Nucleus accumbens (tissue), 56 donors: ENCODE measurements around the gene MTFP1.
"Not testable (repeated sequence)": the region's sequence is repeated elsewhere in the genome, so short reads cannot be mapped to it uniquely, and the experiment has no call there.

Source experiments
- DNase-seq, 56 donors: peaks; one replicate each; lab custom pipeline; 2025; lab: John Stamatoyannopoulos, UW

The MTFP1 gene

DNA sequence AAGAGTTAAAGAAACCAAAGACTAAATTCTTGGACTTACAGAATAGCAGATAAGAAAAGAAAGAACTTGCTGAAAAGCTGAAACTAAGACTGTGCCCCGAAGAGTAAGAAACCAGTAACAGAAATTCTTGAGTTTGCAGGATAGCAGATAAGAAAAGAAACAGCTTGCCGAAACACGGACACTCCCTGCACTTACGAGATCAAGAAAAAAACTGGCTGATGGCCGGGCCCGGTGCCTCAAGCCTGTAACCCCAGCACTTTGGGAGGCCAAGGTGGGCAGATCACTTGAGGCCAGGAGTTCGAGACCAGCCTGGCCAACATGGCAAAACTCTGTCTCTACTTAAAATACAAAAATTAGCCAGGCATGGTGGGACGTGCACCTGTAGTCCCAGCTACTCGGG is 25.9 kb downstream of the MTFP1 start:
- DNase-seq: not testable (repeated sequence)

- no peak for DNase-seq
Measured at GRCh38 chr22:30452861-30453260, 27.3 kb downstream of the MTFP1 start.

GRCh38 chr22:30453731-30454510 is 28.4 kb downstream of the MTFP1 start:
- peak in 6 of 56 donors; percentile 4 to 41 (median 8) for DNase-seq

DNA sequence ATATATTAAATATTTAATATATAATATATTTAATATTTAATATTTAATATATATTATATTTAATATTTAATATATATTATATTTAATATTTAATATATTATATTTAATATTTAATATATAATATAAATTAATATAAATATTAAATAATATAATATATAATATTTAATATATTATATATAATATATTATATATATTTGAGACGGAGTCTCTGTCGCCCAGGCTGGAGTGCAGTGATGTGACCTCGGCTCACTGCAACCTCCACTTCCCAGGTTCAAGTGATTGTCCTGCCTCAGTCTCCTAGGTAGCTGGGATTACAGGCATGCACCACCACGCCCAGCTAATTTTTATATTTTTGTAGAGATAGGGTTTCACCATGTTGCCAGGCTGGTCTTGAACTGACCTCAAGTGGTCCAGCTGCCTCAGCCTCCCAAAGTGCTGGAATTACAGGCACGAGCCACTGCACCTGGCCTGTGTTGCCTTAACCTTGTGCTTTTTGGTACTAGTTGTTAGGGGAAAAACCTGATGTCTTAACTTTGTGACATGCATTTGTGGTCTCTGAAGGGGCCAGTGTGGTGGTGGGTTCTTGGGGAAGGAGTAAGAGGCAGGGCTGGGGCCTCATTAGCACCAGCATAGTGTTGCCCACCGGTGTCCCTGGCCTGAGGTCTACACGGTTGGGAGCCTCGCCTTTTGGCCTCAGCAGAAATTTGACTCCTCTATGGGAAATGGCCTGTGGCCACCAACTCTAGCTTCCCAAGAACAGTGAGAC is 29.7 kb downstream of the MTFP1 start:
- no peak for DNase-seq

- peak in 29 of 56 donors; percentile 1 to 57 (median 20) for DNase-seq
Measured at GRCh38 chr22:30457981-30458380, 32.4 kb downstream of the MTFP1 start.

GRCh38 chr22:30459181-30460052 is 33.8 kb downstream of the MTFP1 start:
- no peak for DNase-seq

GRCh38 chr22:30460147-30460546 is 34.6 kb downstream of the MTFP1 start:
- DNase-seq: peak in 1 of 56 donors; percentile 2

DNA sequence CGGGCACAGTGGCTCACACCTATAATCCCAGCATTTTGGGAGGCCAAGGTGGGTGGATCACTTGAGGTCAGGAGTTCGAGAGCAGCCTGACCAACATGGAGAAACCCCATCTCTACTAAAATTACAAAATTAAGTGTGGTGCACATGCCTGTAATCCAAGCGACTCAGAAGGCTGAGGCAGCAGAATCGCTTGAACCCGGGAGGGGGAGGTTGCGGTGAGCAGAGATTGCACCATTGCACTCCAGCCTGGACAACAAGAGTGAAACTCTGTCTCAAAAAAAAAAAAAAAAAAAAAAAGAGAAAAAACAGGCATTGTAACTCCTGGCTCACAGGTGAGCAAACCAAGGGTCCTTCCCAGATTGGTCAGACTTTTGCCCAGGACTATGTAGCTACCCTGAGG is 35.0 kb downstream of the MTFP1 start:
- DNase-seq: not testable (repeated sequence)

DNA sequence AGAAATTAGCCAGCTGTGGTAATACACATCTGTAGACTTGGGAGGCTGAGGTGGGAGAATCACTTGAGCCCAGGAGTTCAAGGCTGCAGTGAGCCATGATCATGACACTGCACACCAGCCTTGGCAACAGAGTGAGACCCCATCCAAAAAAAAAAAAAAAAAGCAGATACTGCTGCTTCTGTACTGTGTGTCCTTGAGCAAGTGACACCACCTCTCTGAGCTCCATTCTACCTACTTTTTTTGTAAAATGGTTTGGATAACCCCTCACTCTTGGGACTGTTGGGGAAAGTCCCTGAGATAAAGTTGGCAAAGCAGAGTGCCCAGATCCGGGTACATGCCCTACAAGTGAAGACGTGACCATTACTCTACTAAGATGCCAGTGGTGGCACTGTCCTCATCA is 43.6 kb downstream of the MTFP1 start:
- no peak for DNase-seq

GRCh38 chr22:30470655-30471054 is 45.1 kb downstream of the MTFP1 start:
- no peak for DNase-seq

GRCh38 chr22:30471616-30472318 is 46.2 kb downstream of the MTFP1 start, which contains the start of gene SEC14L3:
Gene SEC14L3, minus strand, starts transcription at chr22:30472017. Its CDS starts 59 bp downstream, at chr22:30471958.
- DNase-seq: no peak

GRCh38 chr22:30472994-30473720 is 47.6 kb downstream of the MTFP1 start:
- no peak for DNase-seq

- DNase-seq: no peak
Measured at GRCh38 chr22:30474121-30474520, 48.6 kb downstream of the MTFP1 start.

GRCh38 chr22:30474683-30475424 is 49.3 kb downstream of the MTFP1 start:
- DNase-seq: no peak
